Panc1 (cell line): ENCODE results near the gene ARL5C.

Source experiments
- CTCF ChIP-seq: fragments of 450-650 bp; IDR thresholded peaks from 2 replicates; pipeline ENCODE4 v1.5.1; 2017; ENCODE audit warnings: mild to moderate bottlenecking
- POLR2AphosphoS5 ChIP-seq: IDR thresholded peaks from 2 replicates; pipeline ENCODE4 v1.6.1; 2012; ENCODE audit warnings: mild to moderate bottlenecking, low read depth, low read length, moderate library complexity
- REST ChIP-seq, 2 experiments: IDR thresholded peaks; 2 replicates each; pipeline ENCODE4 v1.6.1; 2011 to 2012; ENCODE audit warnings: low read depth in 2 of 2, control low read depth in 1 of 2, low read length in 1 of 2, mild to moderate bottlenecking in 1 of 2, moderate library complexity in 1 of 2; ENCODE audit not compliant: insufficient read depth in 1 of 2
- TCF7L2 ChIP-seq: IDR thresholded peaks from 2 replicates; pipeline ENCODE4 v1.6.1; 2011; ENCODE audit warnings: mild to moderate bottlenecking, low read depth, low read length, inconsistent platforms

- TF ChIP-seq POLR2AphosphoS5, result no peak
- no peak for TF ChIP-seq CTCF
- no peak for TF ChIP-seq TCF7L2
- no peak for TF ChIP-seq REST (IDR thresholded peaks at IDR 0.05; ENCODE audit: insufficient read depth in 1 of 2, low read depth in 2 of 2, low read length in 1 of 2)
These were observed 21.5 kb downstream of the ARL5C start for GRCh38 chr17:39144416-39144840.
